AG04450 (cell line): ENCODE data around the gene MBNL3. TPM values are rescaled to one million over a fixed set of nuclear protein-coding genes. Genes with fewer than 3 reads are reported as not detected.

Experiments used
- CTCF ChIA-PET: fragments of 300-600, 350-600 bp; formaldehyde crosslinking; extraction: SDS; loops from one replicate; lab custom pipeline; 2022; ENCODE audit warnings: antibody characterized with exemption, inconsistent platforms; lab: Charles Lee
- POLR2A ChIA-PET: fragments of 350-600 bp; formaldehyde crosslinking; extraction: SDS; loops from one replicate; lab custom pipeline; 2021; ENCODE audit warnings: antibody characterized with exemption, inconsistent platforms; lab: Yijun Ruan, JAX
- DNase-seq: peaks from one replicate; pipeline ENCODE4 v3.0.0-alpha.2; 2011; ENCODE audit warnings: low read depth, low spot score
- H3K27ac ChIP-seq: one replicate; pipeline ENCODE4 v1.5.1; 2012; ENCODE audit warnings: low read depth, low read length, control low read depth
- H3K27me3 ChIP-seq: one replicate; pipeline ENCODE4 v1.6.0; 2012; ENCODE audit warnings: low read length; ENCODE audit not compliant: control insufficient read depth, insufficient read depth
- H3K4me3 ChIP-seq: 2 replicates; pipeline ENCODE4 v1.5.1; 2011; ENCODE audit warnings: mild to moderate bottlenecking, low read depth, low read length, control low read depth
- H3K9me3 ChIP-seq: 2 replicates; pipeline ENCODE4 v1.5.1; 2012; ENCODE audit warnings: low read length; ENCODE audit not compliant: control insufficient read depth, insufficient read depth
- CTCF ChIP-seq: IDR thresholded peaks from 2 replicates; pipeline ENCODE4 v1.5.1; 2011; ENCODE audit warnings: low read depth, low read length, control low read depth, inconsistent platforms
- polyA plus RNA-seq: library from polyadenylated mRNA; depleted of rRNA; stranded (reverse); fragments of >200 nt; gene quantifications from 2 replicates; pipeline ENCODE4 v1.2.3, GENCODE V29; 2011

The MBNL3 gene
- polyA plus RNA-seq, 1 experiment = 1.1 TPM

GRCh38 chrX:132378281-132378680 lies 110.6 kb downstream of the MBNL3 start:
- TF ChIP-seq CTCF = no peak
- no peaks in the 10 kb centered on the region for H3K9me3 ChIP-seq
- H3K27ac ChIP-seq = no peak overlapping the region
- POLR2A ChIA-PET = no interaction called here
- no peak for DNase-seq
- H3K27me3 ChIP-seq = no peaks in the 10 kb centered on the region
- CTCF ChIA-PET = no interaction called here
- no peak overlapping the region for H3K4me3 ChIP-seq

GRCh38 chrX:132375941-132376340 lies 112.9 kb downstream of the MBNL3 start:
- peak; percentile 33; the same call in 1 of the 2 replicates for TF ChIP-seq CTCF
- H3K27me3 ChIP-seq = no peaks in the 10 kb centered on the region
- no peak overlapping the region for H3K27ac ChIP-seq
- CTCF ChIA-PET = interaction anchor here (1.5 kb wide), 1 partner anchor 83 kb away, joined by 3 read pairs; no protein-coding TSS in a partner anchor
- POLR2A ChIA-PET = no interaction called here
- no peak overlapping the region for H3K4me3 ChIP-seq
- no peaks in the 10 kb centered on the region for H3K9me3 ChIP-seq
- no peak for DNase-seq

- DNase-seq = no peak
- Histone ChIP-seq H3K27me3 (no peaks in the 10 kb centered on the region), H3K27ac (no peak overlapping the region), H3K4me3 (no peak overlapping the region), H3K9me3 (no peaks in the 10 kb centered on the region)
- POLR2A ChIA-PET = no interaction called here
- CTCF ChIA-PET = no interaction called here
- no peak for TF ChIP-seq CTCF
Observed at GRCh38 chrX:132373610-132374009, 115.2 kb downstream of the MBNL3 start.

- no peaks in the 10 kb centered on the region for H3K9me3 ChIP-seq
- CTCF ChIA-PET = no interaction called here
- TF ChIP-seq CTCF = no peak
- H3K27ac ChIP-seq = no peak overlapping the region
- H3K4me3 ChIP-seq = no peak overlapping the region
- no peak for DNase-seq
- no peaks in the 10 kb centered on the region for H3K27me3 ChIP-seq
- POLR2A ChIA-PET = no interaction called here
Observed at GRCh38 chrX:132369617-132370326, 119.1 kb downstream of the MBNL3 start.

- Histone ChIP-seq H3K9me3 (no peaks in the 10 kb centered on the region), H3K4me3 (no peak overlapping the region), H3K27ac (no peak overlapping the region), H3K27me3 (no peaks in the 10 kb centered on the region)
- ChIA-PET POLR2A (no interaction called here), CTCF (no interaction called here)
- DNase-seq = no peak
- TF ChIP-seq CTCF = no peak
Observed at GRCh38 chrX:132367984-132368383, 120.9 kb downstream of the MBNL3 start.
